GM12891 (cell line): ENCODE results near the gene PTPRN2.

Experiments
- PAX5 ChIP-seq: IDR thresholded peaks from 2 replicates; pipeline ENCODE4 v1.6.1; 2011; ENCODE audit warnings: low read length, moderate library complexity, mild to moderate bottlenecking; ENCODE audit not compliant: insufficient read depth, severe bottlenecking
- POLR2A ChIP-seq: IDR thresholded peaks from 2 replicates; pipeline ENCODE4 v1.6.1; 2011; ENCODE audit warnings: low read depth, low read length, control low read depth
- POLR2AphosphoS5 ChIP-seq: IDR thresholded peaks from 2 replicates; pipeline ENCODE4 v1.6.1; 2011; ENCODE audit warnings: low read depth, low read length, control low read depth
- POU2F2 ChIP-seq: IDR thresholded peaks from 2 replicates; pipeline ENCODE4 v1.6.1; 2011; ENCODE audit warnings: low read depth, mild to moderate bottlenecking, control low read depth, low read length, moderate library complexity
- SPI1 ChIP-seq: IDR thresholded peaks from 2 replicates; pipeline ENCODE4 v1.6.1; 2011; ENCODE audit warnings: low read depth, low read length, control low read depth
- TAF1 ChIP-seq: IDR thresholded peaks from 2 replicates; pipeline ENCODE4 v1.6.1; 2011; ENCODE audit warnings: low read depth, low read length, control low read depth

DNA sequence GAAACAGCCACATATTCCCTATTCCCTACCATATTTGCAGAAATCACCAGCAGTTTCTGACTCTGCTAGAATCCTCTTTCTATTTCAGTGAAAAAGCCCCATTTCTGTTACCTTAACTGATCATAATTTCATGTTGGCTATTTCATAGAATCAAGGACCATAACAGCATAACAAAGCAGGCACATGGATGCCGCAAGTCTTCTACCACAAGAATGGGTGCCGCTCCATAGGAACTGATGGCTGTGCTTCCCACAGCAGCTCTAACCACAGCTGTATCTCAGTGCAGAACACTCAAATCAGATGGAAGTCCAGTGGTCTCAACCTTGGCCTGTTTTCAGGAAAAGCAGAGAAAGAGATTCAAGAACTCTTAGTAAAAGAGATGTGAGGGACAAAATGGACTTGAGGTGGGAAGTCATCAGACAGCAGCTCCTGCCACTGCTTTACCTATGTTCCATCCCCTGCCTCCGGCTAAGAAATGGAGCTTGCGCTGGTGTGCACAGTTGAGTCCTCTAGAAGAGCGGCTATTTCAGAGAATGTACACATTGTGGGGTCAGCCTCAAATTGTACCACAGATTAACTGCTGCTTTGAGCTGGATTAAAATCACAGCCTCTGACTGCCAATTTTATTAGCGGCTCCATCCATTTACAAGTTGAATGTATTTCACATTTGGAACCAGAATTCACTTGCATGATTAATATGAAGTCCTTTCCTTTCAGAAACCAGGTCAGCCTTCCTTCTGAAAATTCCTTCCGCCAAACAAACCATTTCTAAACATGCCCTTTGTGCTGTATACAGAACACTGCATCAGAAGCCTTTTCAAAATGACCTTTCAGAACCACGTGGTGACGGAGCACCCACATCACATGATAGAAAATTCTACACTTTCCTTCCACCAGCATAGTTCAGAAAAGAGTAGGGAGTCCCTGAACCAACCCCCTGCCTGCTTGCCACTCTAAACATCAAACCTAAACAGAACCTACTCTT is 7.7 kb downstream of the PTPRN2 start:
- no peak for TF ChIP-seq POLR2A
- TF ChIP-seq TAF1: no peak
- TF ChIP-seq POLR2AphosphoS5: no peak
- TF ChIP-seq POU2F2: no peak
- TF ChIP-seq SPI1: no peak
- TF ChIP-seq PAX5: no peak
